Measurements from ENCODE around the gene STON2.

STON2 gene

DNA sequence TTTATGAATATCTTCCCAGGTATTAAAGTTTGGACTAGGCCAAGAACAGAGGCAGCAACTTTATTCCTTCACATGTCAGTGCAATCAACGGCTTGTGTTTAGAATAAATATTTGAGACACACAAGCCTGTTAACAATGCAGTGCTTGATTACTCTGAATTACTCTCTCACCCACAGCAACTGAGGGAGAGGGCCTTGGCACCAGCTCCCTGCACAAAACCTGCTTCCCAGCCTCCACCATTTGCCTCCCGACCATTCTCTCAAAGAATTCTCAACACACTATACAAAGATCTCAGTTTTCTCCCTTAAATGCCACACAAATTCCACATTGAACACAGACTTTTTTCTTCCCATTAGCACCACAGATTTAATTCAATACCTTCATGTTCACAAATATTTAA lies 77.0 kb downstream of the STON2 start:
- ATAC-seq = no peak

GRCh38 chr14:81319946-81320345 lies 80.2 kb downstream of the STON2 start:
- ATAC-seq = no peak
- TF ChIP-seq ZFP30 (CRISPR knock-in tag; IDR thresholded peaks at IDR 0.05) (no peak), ZNF565 (CRISPR knock-in tag; conservative IDR thresholded peaks at IDR 0.05; ENCODE audit: low read depth) (no peak), ZC3H10 (CRISPR knock-in tag; IDR thresholded peaks at IDR 0.05) (no peak), CSDC2 (CRISPR knock-in tag; IDR thresholded peaks at IDR 0.05) (no peak), PPARA (CRISPR knock-in tag; IDR thresholded peaks at IDR 0.05; ENCODE audit: borderline replicate concordance) (no peak), ISL1 (CRISPR knock-in tag; IDR thresholded peaks at IDR 0.05) (no peak), ZNF70 (CRISPR knock-in tag; IDR thresholded peaks at IDR 0.05) (no peak), GLIS3 (CRISPR knock-in tag; IDR thresholded peaks at IDR 0.05) (no peak), ZNF8 (CRISPR knock-in tag; IDR thresholded peaks at IDR 0.05) (no peak), TOX (CRISPR knock-in tag; IDR thresholded peaks at IDR 0.05; ENCODE audit: borderline replicate concordance) (no peak), RARB (CRISPR knock-in tag; IDR thresholded peaks at IDR 0.05) (no peak)
- TF ChIP-seq, protein P1, sequence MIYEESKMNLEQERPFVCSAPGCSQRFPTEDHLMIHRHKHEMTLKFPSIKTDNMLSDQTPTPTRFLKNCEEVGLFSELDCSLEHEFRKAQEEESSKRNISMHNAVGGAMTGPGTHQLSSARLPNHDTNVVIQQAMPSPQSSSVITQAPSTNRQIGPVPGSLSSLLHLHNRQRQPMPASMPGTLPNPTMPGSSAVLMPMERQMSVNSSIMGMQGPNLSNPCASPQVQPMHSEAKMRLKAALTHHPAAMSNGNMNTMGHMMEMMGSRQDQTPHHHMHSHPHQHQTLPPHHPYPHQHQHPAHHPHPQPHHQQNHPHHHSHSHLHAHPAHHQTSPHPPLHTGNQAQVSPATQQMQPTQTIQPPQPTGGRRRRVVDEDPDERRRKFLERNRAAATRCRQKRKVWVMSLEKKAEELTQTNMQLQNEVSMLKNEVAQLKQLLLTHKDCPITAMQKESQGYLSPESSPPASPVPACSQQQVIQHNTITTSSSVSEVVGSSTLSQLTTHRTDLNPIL (CRISPR knock-in tag; IDR thresholded peaks at IDR 0.05; ENCODE audit: low read depth) = no peak
- TF ChIP-seq, protein P2, sequence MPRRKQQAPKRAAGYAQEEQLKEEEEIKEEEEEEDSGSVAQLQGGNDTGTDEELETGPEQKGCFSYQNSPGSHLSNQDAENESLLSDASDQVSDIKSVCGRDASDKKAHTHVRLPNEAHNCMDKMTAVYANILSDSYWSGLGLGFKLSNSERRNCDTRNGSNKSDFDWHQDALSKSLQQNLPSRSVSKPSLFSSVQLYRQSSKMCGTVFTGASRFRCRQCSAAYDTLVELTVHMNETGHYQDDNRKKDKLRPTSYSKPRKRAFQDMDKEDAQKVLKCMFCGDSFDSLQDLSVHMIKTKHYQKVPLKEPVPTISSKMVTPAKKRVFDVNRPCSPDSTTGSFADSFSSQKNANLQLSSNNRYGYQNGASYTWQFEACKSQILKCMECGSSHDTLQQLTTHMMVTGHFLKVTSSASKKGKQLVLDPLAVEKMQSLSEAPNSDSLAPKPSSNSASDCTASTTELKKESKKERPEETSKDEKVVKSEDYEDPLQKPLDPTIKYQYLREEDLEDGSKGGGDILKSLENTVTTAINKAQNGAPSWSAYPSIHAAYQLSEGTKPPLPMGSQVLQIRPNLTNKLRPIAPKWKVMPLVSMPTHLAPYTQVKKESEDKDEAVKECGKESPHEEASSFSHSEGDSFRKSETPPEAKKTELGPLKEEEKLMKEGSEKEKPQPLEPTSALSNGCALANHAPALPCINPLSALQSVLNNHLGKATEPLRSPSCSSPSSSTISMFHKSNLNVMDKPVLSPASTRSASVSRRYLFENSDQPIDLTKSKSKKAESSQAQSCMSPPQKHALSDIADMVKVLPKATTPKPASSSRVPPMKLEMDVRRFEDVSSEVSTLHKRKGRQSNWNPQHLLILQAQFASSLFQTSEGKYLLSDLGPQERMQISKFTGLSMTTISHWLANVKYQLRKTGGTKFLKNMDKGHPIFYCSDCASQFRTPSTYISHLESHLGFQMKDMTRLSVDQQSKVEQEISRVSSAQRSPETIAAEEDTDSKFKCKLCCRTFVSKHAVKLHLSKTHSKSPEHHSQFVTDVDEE (CRISPR knock-in tag; IDR thresholded peaks at IDR 0.05) = no peak
- TF ChIP-seq, protein P3, sequence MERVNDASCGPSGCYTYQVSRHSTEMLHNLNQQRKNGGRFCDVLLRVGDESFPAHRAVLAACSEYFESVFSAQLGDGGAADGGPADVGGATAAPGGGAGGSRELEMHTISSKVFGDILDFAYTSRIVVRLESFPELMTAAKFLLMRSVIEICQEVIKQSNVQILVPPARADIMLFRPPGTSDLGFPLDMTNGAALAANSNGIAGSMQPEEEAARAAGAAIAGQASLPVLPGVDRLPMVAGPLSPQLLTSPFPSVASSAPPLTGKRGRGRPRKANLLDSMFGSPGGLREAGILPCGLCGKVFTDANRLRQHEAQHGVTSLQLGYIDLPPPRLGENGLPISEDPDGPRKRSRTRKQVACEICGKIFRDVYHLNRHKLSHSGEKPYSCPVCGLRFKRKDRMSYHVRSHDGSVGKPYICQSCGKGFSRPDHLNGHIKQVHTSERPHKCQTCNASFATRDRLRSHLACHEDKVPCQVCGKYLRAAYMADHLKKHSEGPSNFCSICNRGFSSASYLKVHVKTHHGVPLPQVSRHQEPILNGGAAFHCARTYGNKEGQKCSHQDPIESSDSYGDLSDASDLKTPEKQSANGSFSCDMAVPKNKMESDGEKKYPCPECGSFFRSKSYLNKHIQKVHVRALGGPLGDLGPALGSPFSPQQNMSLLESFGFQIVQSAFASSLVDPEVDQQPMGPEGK (CRISPR knock-in tag; IDR thresholded peaks at IDR 0.05; ENCODE audit: borderline replicate concordance) = no peak

More for the DNA sequence above, 77.0 kb downstream of the STON2 start:
- TF ChIP-seq ZNF565 (CRISPR knock-in tag; conservative IDR thresholded peaks at IDR 0.05; ENCODE audit: low read depth) (no peak), ZNF8 (CRISPR knock-in tag; IDR thresholded peaks at IDR 0.05) (no peak), TOX (CRISPR knock-in tag; IDR thresholded peaks at IDR 0.05; ENCODE audit: borderline replicate concordance) (no peak), ESRRG (CRISPR knock-in tag; IDR thresholded peaks at IDR 0.05) (no peak), ZNF70 (CRISPR knock-in tag; IDR thresholded peaks at IDR 0.05) (no peak), CSDC2 (CRISPR knock-in tag; IDR thresholded peaks at IDR 0.05) (no peak), ZFP30 (CRISPR knock-in tag; IDR thresholded peaks at IDR 0.05) (no peak)
- TF ChIP-seq, protein P3 (CRISPR knock-in tag; IDR thresholded peaks at IDR 0.05; ENCODE audit: borderline replicate concordance) = no peak
- TF ChIP-seq, protein P4, sequence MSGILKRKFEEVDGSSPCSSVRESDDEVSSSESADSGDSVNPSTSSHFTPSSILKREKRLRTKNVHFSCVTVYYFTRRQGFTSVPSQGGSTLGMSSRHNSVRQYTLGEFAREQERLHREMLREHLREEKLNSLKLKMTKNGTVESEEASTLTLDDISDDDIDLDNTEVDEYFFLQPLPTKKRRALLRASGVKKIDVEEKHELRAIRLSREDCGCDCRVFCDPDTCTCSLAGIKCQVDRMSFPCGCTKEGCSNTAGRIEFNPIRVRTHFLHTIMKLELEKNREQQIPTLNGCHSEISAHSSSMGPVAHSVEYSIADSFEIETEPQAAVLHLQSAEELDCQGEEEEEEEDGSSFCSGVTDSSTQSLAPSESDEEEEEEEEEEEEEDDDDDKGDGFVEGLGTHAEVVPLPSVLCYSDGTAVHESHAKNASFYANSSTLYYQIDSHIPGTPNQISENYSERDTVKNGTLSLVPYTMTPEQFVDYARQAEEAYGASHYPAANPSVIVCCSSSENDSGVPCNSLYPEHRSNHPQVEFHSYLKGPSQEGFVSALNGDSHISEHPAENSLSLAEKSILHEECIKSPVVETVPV (CRISPR knock-in tag; IDR thresholded peaks at IDR 0.05) = no peak

DNA sequence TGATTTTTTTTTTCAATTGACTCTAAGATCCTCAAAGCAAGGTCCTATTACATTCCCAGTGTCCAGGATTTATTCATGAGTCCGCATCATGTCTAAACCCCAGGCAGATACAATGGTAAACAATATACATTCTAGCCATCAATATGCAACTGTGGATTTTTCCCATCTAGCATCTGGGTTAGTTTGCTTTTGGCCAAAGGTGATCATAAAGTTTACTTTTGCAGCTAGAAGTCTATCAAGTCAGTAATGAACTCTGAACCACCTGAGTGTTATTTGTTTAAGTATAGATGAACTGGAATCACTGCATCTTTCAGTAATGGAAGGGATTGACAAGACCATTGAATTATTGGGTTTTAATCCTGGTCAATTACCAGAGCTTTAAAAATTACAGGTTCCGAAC lies 80.8 kb downstream of the STON2 start:
- no peak for TF ChIP-seq TCF4 (CRISPR knock-in tag; IDR thresholded peaks at IDR 0.05; ENCODE audit: borderline replicate concordance)
- TF ChIP-seq RARB (CRISPR knock-in tag; IDR thresholded peaks at IDR 0.05) = no peak
- no peak for TF ChIP-seq TOX (CRISPR knock-in tag; IDR thresholded peaks at IDR 0.05; ENCODE audit: borderline replicate concordance)
- no peak for ATAC-seq

- no peak for TF ChIP-seq SNAI2 (CRISPR knock-in tag; IDR thresholded peaks at IDR 0.05)
- TF ChIP-seq, protein P1 (CRISPR knock-in tag; IDR thresholded peaks at IDR 0.05; ENCODE audit: low read depth) = no peak
- no peak for TF ChIP-seq ARNTL (CRISPR knock-in tag; IDR thresholded peaks at IDR 0.05; ENCODE audit: borderline replicate concordance, low read depth)
- ATAC-seq = no peak
Measured at GRCh38 chr14:81315341-81315740, 84.8 kb downstream of the STON2 start.

All from SK-N-SH treated with all-trans-retinoic acid at 6 μM for 48 hours (cell line).